Measurements from ENCODE around the gene ZFYVE28.
"Not testable (repeated sequence)": the region's sequence is repeated elsewhere in the genome, so short reads cannot be mapped to it uniquely, and the experiment has no call there.

Gene ZFYVE28

GRCh38 chr4:2284934-2285612 lies 133.4 kb downstream of the ZFYVE28 start:
- DNase-seq: no peak

GRCh38 chr4:2284161-2284933 lies 134.1 kb downstream of the ZFYVE28 start:
- DNase-seq: no peak

DNA sequence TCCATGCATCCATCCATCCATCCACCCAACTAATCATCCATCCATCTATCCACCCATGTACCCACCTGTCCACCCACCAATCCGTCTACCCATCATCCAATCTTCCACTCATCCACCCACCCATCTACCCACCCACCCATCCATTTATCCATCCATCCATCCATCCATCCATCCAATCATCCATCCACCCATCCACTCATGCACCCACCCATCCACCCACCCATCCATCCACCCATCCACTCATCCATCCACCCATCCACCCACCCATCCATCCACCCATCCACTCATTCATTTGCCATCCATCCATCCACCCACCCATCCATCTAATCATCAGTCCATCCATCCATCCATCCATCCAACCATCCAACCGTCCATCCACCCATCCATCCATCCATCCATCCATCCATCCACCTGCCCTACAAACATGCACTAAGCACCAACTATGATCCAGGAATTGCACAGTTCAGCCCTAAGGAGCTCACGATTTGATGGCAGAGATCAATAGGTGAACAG lies 135.2 kb downstream of the ZFYVE28 start:
- no peak for DNase-seq

- no peak for DNase-seq
These were observed 136.7 kb downstream of the ZFYVE28 start for GRCh38 chr4:2281575-2282343.

DNA sequence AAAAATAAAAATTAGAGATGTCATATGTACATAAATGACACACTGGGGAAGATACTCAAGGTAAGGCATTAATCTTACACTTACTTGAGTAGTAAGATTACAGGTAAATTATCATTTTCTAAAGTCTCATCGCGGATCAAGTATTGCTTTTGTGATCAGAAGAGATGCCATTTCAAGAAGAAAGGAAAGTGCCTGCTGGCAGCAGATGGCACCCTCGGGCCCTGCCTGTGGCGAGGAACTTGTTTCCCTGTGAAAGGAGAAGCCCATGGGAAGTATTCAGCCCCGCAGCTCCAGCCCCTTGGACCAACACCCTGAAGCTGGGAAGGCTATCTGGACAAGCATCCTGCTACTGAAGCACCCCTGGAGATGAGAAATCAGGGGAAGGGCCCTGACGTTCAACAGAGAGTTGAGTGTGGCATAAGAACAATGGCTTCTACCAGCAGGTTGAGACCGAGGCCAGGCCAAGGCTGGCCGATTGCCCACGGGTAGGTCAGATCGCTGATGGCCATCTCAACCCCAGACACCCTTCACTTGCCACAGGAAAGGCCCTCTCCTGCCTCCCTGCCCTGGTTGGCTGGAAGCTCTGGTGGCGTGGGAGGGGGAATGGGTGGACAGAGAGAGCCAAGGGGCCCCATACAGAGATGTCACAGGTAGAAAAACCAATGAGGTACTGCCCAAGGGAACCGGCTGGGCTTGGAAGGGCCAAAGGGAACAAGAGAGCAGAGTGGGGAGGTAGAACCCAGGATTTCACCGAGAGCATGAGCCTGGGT lies 137.7 kb downstream of the ZFYVE28 start:
- no peak for DNase-seq

GRCh38 chr4:2277956-2278355 lies 140.5 kb downstream of the ZFYVE28 start:
- DNase-seq: no peak

DNA sequence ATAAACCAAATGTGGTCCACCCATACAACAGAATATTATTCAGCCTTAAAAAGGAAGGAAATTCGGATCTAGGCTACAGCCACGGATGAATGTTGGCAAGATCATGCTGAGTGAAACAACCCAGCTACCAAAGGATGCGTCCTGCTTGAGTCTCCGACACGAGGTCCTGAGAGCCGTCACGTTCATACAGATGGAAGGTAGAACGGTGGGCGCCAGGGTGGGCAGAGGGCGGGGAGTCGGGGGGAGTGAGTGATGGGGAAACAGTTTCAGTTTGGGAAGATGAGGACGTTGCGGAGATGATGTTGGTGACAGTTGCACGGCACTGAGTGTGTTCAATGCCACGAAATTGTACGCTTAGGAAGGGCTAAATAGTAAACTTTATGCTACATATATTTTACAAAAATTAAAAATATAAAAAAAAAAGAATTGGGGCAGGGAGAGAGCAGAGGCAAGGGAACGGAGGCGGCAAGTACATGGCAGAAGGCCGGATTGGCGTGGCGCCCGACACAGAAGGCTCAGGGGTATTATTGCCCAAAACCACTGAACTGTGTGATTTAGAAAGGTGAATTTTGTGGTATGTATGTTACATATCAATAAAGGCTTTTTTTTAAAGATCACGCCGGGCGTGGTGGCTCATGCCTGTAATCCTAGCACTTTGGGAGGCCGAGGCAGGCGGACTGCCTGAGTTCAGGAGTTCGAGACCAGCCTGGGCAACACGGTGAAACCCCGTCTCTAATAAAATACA lies 141.7 kb downstream of the ZFYVE28 start:
- no peak for DNase-seq

DNA sequence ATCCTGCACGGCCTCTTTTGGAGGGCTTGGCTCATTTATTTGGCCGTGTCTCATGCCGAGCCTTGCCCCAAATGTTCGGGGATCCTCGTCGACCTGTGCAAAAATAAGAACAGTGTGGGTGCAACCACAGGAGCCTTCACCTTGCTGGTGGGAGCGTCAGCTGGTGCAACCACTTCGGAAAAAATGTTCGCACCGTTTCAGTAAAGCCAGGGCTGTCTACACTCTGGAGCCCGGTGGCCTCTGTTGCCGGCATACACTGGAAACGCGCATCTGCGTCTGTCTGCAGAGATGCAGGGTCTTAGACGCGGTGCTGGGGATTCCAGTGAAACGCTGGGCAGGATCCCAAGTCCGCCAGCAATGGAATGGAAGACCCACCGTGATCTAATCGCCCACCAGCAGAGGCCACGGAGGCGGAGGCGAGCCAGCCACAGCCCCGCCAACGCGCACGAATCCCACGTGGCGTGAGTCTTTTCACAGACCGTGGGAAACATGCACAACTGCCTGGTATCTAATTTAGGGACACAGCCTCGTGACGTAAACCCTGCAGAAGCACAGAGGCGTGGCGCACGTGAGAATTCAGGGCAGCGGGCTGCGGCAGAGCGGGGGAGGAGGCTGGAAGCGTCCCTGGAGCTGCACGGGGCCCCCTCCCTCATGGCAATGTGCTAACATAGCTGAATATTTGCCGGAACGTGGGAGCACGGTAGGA lies 142.7 kb downstream of the ZFYVE28 start:
- no peak for DNase-seq

DNA sequence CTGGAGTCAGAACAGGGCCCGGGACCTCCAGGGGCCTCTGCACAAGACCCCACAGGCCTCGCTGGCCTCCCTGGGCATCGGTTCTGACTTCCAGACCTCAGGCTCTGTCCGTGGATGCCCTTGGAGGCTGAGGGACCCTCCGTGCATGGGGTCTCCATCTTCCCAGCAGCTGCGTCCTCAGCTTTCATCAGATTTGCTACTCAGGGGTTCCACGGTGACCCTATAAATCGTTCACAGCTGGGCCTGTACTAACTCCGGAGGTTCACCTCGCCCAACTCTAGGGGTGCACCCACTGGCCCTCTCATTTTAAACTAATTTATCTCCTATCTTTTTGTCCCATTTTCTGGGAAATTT lies 143.4 kb downstream of the ZFYVE28 start:
- DNase-seq: not testable (repeated sequence)

GRCh38 chr4:2274320-2275043 lies 144.0 kb downstream of the ZFYVE28 start:
- no peak for DNase-seq

DNA sequence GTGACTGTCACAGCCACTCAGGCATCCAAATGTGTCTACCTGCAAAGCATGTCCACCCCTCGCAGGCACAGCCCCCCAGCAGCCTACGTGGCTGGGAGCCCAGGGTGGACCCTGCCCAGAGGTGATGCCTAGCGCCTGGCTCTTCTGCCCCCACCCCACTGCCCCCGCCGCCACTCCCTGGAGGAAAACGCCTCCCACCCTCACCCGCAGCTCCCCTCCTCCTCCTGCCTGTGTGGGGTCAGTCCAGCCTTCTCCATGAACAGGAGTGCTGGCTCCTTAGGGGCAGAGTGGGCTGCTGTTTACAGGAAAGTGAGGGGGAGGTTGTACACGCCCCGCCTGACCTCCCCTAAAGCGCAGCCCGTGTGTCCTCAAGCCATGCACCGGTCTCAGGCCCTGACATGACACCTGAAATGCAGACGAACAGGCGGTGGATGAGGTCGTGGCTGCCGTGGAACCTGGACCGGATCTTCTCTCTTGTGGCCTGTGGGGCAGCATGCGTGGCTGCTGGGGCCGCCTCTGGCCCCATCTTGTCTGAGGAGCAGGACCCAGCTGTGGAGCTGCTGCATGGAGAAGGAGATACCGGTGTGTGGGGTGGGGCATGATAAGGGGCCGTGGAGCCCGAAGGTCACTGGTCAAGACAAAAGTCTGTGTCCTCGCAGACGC lies 144.7 kb downstream of the ZFYVE28 start:
- DNase-seq: no peak

DNA sequence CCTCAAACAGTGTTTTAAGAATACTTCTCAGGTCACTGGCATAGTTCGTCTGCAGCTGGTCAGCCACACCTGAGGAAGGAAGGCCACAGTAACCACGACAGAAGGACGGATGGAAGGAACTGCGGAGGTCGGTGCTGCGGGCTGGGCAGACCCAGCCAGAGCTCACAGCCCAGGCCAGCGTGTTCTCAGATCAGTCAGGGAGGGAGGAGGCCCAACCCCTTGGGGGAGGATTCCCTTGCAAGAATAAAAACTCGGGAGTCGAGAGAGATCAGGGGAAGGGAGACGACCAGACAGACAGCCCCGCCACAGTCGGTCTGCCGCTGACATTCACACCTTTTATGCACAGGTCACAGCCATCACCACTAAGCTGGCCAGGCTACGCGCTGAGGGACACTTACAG lies 145.2 kb downstream of the ZFYVE28 start:
- no peak for DNase-seq

DNA sequence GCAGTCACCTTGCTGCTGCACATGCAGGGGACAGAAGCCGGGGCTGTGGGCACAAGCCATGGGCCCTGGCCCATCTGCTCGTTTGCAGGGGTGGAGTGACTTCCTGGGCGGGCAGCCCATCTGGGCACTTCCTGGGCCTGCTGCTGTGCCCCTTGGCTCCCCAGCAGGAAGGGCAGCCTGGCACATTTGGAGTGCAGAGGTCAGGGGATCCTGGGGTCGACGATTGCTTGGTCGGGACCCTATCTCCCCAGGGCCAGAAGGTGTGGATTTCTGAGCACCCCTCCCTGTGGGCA lies 145.7 kb downstream of the ZFYVE28 start:
- DNase-seq: no peak

GRCh38 chr4:2272026-2272827 lies 146.2 kb downstream of the ZFYVE28 start:
- DNase-seq: no peak

GRCh38 chr4:2271279-2272025 lies 147.0 kb downstream of the ZFYVE28 start:
- no peak for DNase-seq

DNA sequence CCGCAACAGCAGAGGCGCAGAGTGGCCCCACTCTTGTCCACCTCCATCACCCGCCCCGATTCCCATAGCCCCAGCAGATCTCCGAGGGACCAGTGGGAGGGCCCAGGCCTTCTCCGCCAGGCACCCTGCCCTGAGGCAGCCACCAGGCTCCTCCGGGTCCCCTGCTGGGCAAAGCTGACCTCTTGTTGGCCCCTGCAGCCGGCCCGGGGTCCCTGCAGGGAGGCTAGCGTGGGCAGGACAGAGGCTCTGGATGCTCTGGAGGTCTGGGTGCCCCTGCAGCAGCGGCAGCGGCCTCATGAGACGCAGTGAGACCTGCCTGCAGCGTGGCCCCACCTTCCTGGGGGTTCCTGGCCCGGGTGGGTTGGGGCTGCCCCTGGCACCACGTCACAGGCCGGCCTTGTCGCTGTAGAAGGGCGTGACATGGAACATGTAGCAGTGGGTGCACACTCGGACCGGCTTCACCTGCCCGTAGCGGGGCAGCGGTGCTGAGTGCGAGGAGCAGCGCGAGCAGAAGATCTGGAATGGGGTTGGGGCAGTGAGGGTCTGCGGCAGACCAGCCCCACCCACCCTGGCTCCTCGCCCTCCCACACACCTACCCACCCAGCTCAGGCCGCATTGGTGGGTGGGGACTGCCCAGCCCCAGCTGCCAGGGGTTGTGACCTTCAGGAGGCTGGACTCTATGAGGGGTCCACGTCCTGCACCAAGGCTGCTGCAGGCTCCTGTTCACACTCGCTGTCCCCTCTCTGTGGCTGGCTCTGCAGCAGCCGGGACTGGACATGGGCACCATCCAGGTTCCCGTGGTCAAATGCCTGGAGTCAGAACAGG lies 147.9 kb downstream of the ZFYVE28 start:
- no peak for DNase-seq

DNA sequence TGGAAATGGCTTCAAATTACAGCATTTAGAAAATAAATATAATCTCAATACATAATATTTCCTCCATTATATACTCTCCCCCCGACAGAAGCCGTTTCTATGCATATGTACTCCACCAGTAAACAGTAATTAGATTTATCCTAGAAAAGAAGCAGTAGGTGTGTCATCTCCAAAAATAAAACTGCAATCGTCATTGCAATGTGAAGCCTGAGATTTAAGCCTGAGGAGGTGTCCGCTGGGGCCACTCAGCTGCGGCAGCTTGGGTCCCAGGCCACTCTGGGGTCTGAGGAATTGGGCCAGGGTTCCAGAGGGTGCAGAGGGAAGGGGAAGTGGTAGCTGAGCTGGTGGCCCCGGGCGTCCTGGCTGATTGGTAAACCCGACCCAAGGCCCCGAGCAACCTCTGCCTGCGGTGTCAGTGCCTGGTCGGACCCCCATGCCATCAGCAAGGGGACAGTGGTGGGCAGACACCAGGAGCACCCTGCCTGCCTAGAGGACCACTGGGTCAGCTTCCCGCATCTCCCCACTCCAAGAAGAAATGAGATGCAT lies 148.8 kb downstream of the ZFYVE28 start:
- DNase-seq: no peak

- no peak for DNase-seq
These were observed 149.3 kb downstream of the ZFYVE28 start for GRCh38 chr4:2269206-2269531.

All from NCI-H1436 (cell line).